Neural cell (in vitro differentiated cells): ENCODE data around the gene ADRA1B. TPM values are rescaled to one million over a fixed set of nuclear protein-coding genes. Genes with fewer than 3 reads are reported as not detected.

ENCODE experiments used
- H2AFZ ChIP-seq: fragments of 200-600, 300-800 bp; sonication (generic), shearing (Covaris generic); 2 replicates; pipeline ENCODE4 v1.6.0; 2014; ENCODE audit warnings: low read depth, mild to moderate bottlenecking, antibody characterized with exemption, low read length, moderate library complexity
- H3F3A ChIP-seq: fragments of 200-600 bp; shearing (Covaris generic); 2 replicates; pipeline ENCODE4 v1.6.1; 2016; ENCODE audit warnings: mild to moderate bottlenecking, moderate library complexity, mixed read lengths, antibody characterized with exemption, low read length; ENCODE audit not compliant: insufficient read depth, poor library complexity, severe bottlenecking
- H3K27ac ChIP-seq: fragments of 200-600, 300-800 bp; sonication (generic), shearing (Covaris generic); 2 replicates; pipeline ENCODE4 v1.5.1; 2014; ENCODE audit warnings: mild to moderate bottlenecking, low read length, moderate library complexity
- H3K27me3 ChIP-seq: fragments of 300-800, 200-600 bp; sonication (generic), shearing (Covaris generic); 2 replicates; pipeline ENCODE4 v1.6.0; 2014; ENCODE audit warnings: mild to moderate bottlenecking, low read depth, low read length, moderate library complexity; ENCODE audit not compliant: insufficient read depth
- H3K36me3 ChIP-seq: fragments of 300-800, 200-600 bp; sonication (generic), shearing (Covaris generic); 2 replicates; pipeline ENCODE4 v1.5.1; 2014; ENCODE audit warnings: mild to moderate bottlenecking, antibody characterized with exemption, low read length, moderate library complexity; ENCODE audit not compliant: insufficient read depth
- H3K4me2 ChIP-seq: fragments of 300-800, 200-600 bp; sonication (generic), shearing (Covaris generic); 2 replicates; pipeline ENCODE4 v1.6.0; 2014; ENCODE audit warnings: mild to moderate bottlenecking, low read length
- H3K4me3 ChIP-seq: fragments of 300-800, 200-600 bp; sonication (generic), shearing (Covaris generic); 2 replicates; pipeline ENCODE4 v1.5.1; 2014; ENCODE audit warnings: mild to moderate bottlenecking, low read length, moderate library complexity
- H3K79me2 ChIP-seq: fragments of 200-600 bp; shearing (Covaris generic); replicated peaks from 2 replicates; pipeline ENCODE4 v1.6.0; 2014; ENCODE audit warnings: mild to moderate bottlenecking, low read length, moderate library complexity; ENCODE audit not compliant: insufficient read depth
- H3K9ac ChIP-seq: fragments of 300-800, 200-600 bp; sonication (generic), shearing (Covaris generic); 2 replicates; pipeline ENCODE4 v1.6.1; 2016; ENCODE audit warnings: mild to moderate bottlenecking, low read length, mixed read lengths
- H3K9me2 ChIP-seq: fragments of 200-600 bp; shearing (Covaris generic); 2 replicates; pipeline ENCODE4 v1.6.1; 2016; ENCODE audit warnings: mild to moderate bottlenecking, low read length, mixed read lengths; ENCODE audit not compliant: insufficient read depth
- H3K9me3 ChIP-seq: fragments of 200-600, 300-800 bp; sonication (generic), shearing (Covaris generic); 2 replicates; pipeline ENCODE4 v1.6.1; 2016; ENCODE audit warnings: mild to moderate bottlenecking, mixed run types, low read length, moderate library complexity, mixed read lengths
- H4K20me1 ChIP-seq: fragments of 200-600 bp; shearing (Covaris generic); 2 replicates; pipeline ENCODE4 v1.6.1; 2016; ENCODE audit warnings: mild to moderate bottlenecking, mixed run types; ENCODE audit not compliant: insufficient read depth
- CTCF ChIP-seq: fragments of 450-650 bp; IDR thresholded peaks from 2 replicates; pipeline ENCODE4 v1.5.1; 2014; ENCODE audit warnings: antibody characterized with exemption, mild to moderate bottlenecking, moderate library complexity; ENCODE audit not compliant: poor library complexity, severe bottlenecking
- EP300 ChIP-seq: fragments of 450-650 bp; conservative IDR thresholded peaks from 2 replicates; pipeline ENCODE4 v1.6.1; 2014; ENCODE audit warnings: antibody characterized with exemption, mild to moderate bottlenecking, moderate library complexity; ENCODE audit not compliant: poor library complexity, severe bottlenecking
- EZH2 ChIP-seq: fragments of 200-600, 300-800 bp; shearing (Covaris generic), sonication (generic); IDR thresholded peaks from 2 replicates; pipeline ENCODE4 v1.6.1; 2014; ENCODE audit warnings: antibody characterized with exemption, low read length, borderline replicate concordance, mild to moderate bottlenecking; ENCODE audit not compliant: insufficient read depth, poor library complexity, severe bottlenecking
- MXI1 ChIP-seq: fragments of 450-650 bp; conservative IDR thresholded peaks from 2 replicates; pipeline ENCODE4 v1.6.1; 2014; ENCODE audit warnings: antibody characterized with exemption, mild to moderate bottlenecking; ENCODE audit not compliant: poor library complexity, severe bottlenecking
- POLR2AphosphoS5 ChIP-seq: IDR thresholded peaks from 2 replicates; pipeline ENCODE4 v1.6.1; 2012
- RAD21 ChIP-seq: fragments of 450-650 bp; conservative IDR thresholded peaks from 2 replicates; pipeline ENCODE4 v1.6.1; 2014; ENCODE audit warnings: antibody characterized with exemption, mild to moderate bottlenecking, moderate library complexity
- REST ChIP-seq: IDR thresholded peaks from 2 replicates; pipeline ENCODE4 v1.6.1; 2012; ENCODE audit warnings: borderline replicate concordance
- SMC3 ChIP-seq: fragments of 450-650 bp; conservative IDR thresholded peaks from 2 replicates; pipeline ENCODE4 v1.6.1; 2014; ENCODE audit warnings: antibody characterized with exemption, mild to moderate bottlenecking, moderate library complexity; ENCODE audit not compliant: poor library complexity
- TAF1 ChIP-seq: IDR thresholded peaks from 2 replicates; pipeline ENCODE4 v1.6.1; 2012; ENCODE audit warnings: low read depth
- polyA plus RNA-seq: library from polyadenylated mRNA; depleted of rRNA; stranded (reverse); fragments of >200 nt; gene quantifications from 2 replicates; pipeline ENCODE4 v1.2.3, GENCODE V29; 2014

Gene ADRA1B
- polyA plus RNA-seq, 1 donor from 2014 or later = 1.1 TPM

GRCh38 chr5:159911349-159911748 is 4.9 kb upstream of the ADRA1B start:
- Histone ChIP-seq H3K79me2 (no peaks in the 10 kb centered on the region), H3K9me3 (no peaks in the 10 kb centered on the region), H3K4me2 (no peak overlapping the region), H3K36me3 (no peaks in the 10 kb centered on the region), H3K27ac (no peak overlapping the region), H3K27me3 (peaks cover 17% of the 10 kb centered on the region), H3K4me3 (no peak overlapping the region), H2AFZ (no peak overlapping the region), H4K20me1 (no peaks in the 10 kb centered on the region), H3K9ac (no peak overlapping the region), H3F3A (no peaks in the 10 kb centered on the region), H3K9me2 (no peaks in the 10 kb centered on the region)
- TF ChIP-seq REST (no peak), EZH2 (no peak), MXI1 (no peak), RAD21 (no peak), POLR2AphosphoS5 (no peak), SMC3 (no peak), TAF1 (no peak), EP300 (no peak)

GRCh38 chr5:159912033-159912800 is 4.1 kb upstream of the ADRA1B start:
- Histone ChIP-seq H4K20me1 (no peaks in the 10 kb centered on the region), H3K4me2 (no peak overlapping the region), H3K9me2 (no peaks in the 10 kb centered on the region), H3K9me3 (no peaks in the 10 kb centered on the region), H3F3A (no peaks in the 10 kb centered on the region), H3K9ac (no peak overlapping the region), H3K27me3 (peaks cover 17% of the 10 kb centered on the region), H2AFZ (no peak overlapping the region), H3K79me2 (no peaks in the 10 kb centered on the region), H3K27ac (no peak overlapping the region), H3K36me3 (no peaks in the 10 kb centered on the region), H3K4me3 (no peak overlapping the region)
- TF ChIP-seq EZH2 (no peak), SMC3 (no peak), POLR2AphosphoS5 (no peak), CTCF (no peak), MXI1 (no peak), RAD21 (no peak), REST (no peak), EP300 (no peak), TAF1 (no peak)
